HEK293 (cell line): ENCODE measurements around the gene IL22RA1.

Source experiments
- CTCF ChIA-PET: fragments of 350-600 bp; formaldehyde crosslinking; extraction: SDS; loops from one replicate; lab custom pipeline; 2021; ENCODE audit warnings: antibody characterized with exemption; lab: Yijun Ruan, JAX
- POLR2A ChIA-PET: fragments of 300-600 bp; formaldehyde crosslinking; extraction: SDS; loops from one replicate; lab custom pipeline; 2020; ENCODE audit warnings: antibody characterized with exemption, inconsistent platforms; lab: Yijun Ruan, JAX
- H3K27ac ChIP-seq: fragments of 200-500 bp; sonication (Bioruptor generic); 2 replicates; pipeline ENCODE4 v1.5.1; 2014; ENCODE audit warnings: low read depth, low read length, control low read depth, inconsistent platforms; ENCODE audit errors: extremely low read depth
- H3K36me3 ChIP-seq, 2 experiments: fragments of 200-500 bp in 1 of 2; sonication (Bioruptor generic) in 1 of 2; 1 replicate in 1 of 2; 2 replicates in 1 of 2; pipeline ENCODE4 v1.5.1; 2014 to 2017; ENCODE audit warnings: inconsistent platforms in 2 of 2, low read length in 2 of 2; ENCODE audit not compliant: control insufficient read depth in 2 of 2, insufficient read depth in 1 of 2
- H3K4me1 ChIP-seq: fragments of 200-500 bp; sonication (Bioruptor generic); 2 replicates; pipeline ENCODE4 v1.5.1; 2014; ENCODE audit warnings: mild to moderate bottlenecking, low read length, inconsistent platforms; ENCODE audit not compliant: control insufficient read depth, insufficient read depth
- H3K4me3 ChIP-seq: 2 replicates; pipeline ENCODE4 v1.5.1; 2011; ENCODE audit warnings: low read depth, mild to moderate bottlenecking, control low read depth, low read length, moderate library complexity
- H3K9me3 ChIP-seq: fragments of 200-500 bp; sonication (Bioruptor generic); 2 replicates; pipeline ENCODE4 v1.5.1; 2014; ENCODE audit warnings: low read depth, low read length, inconsistent platforms; ENCODE audit not compliant: control insufficient read depth, insufficient read depth
- EGR2 ChIP-seq: fragments of 450-650 bp; formaldehyde crosslinking; IDR thresholded peaks from 2 replicates; pipeline ENCODE4 v1.5.1; 2016; ENCODE audit warnings: low read depth, missing biosample characterization, missing genetic modification characterization
- GLIS2 ChIP-seq: fragments of 450-650 bp; formaldehyde crosslinking; IDR thresholded peaks from 2 replicates; pipeline ENCODE4 v1.5.1; 2016; ENCODE audit warnings: missing biosample characterization, missing genetic modification characterization
- HOXC10 ChIP-seq: sonication (generic); formaldehyde crosslinking; IDR thresholded peaks from 2 replicates; pipeline ENCODE4 v1.8.1; 2023; ENCODE audit warnings: mild to moderate bottlenecking, missing genetic modification reagents
- KLF10 ChIP-seq: fragments of 450-650 bp; IDR thresholded peaks from 2 replicates; pipeline ENCODE4 v1.5.1; 2018; ENCODE audit warnings: missing biosample characterization, mild to moderate bottlenecking, missing genetic modification characterization
- OVOL3 ChIP-seq: fragments of 450-650 bp; formaldehyde crosslinking; IDR thresholded peaks from 2 replicates; pipeline ENCODE4 v1.5.1; 2016; ENCODE audit warnings: missing biosample characterization, missing genetic modification characterization
- ZBTB17 ChIP-seq: fragments of 450-650 bp; formaldehyde crosslinking; IDR thresholded peaks from 2 replicates; pipeline ENCODE4 v1.5.1; 2016; ENCODE audit warnings: missing biosample characterization, missing genetic modification characterization
- ZBTB21 ChIP-seq: fragments of 450-650 bp; formaldehyde crosslinking; IDR thresholded peaks from 2 replicates; pipeline ENCODE4 v1.5.1; 2017; ENCODE audit warnings: missing biosample characterization, missing genetic modification characterization
- ZNF132 ChIP-seq: fragments of 450-650 bp; formaldehyde crosslinking; IDR thresholded peaks from 2 replicates; pipeline ENCODE4 v1.5.1; 2017; ENCODE audit warnings: missing biosample characterization, missing genetic modification characterization, borderline replicate concordance
- ZNF16 ChIP-seq: fragments of 450-650 bp; formaldehyde crosslinking; IDR thresholded peaks from 2 replicates; pipeline ENCODE4 v1.5.1; 2016; ENCODE audit warnings: low read depth, missing biosample characterization, missing genetic modification characterization
- ZNF174 ChIP-seq: fragments of 450-650 bp; formaldehyde crosslinking; IDR thresholded peaks from 2 replicates; pipeline ENCODE4 v1.5.0; 2017; ENCODE audit warnings: missing biosample characterization, mild to moderate bottlenecking, missing genetic modification characterization
- ZNF37A ChIP-seq: fragments of 450-650 bp; IDR thresholded peaks from 2 replicates; pipeline ENCODE4 v1.5.1; 2018; ENCODE audit warnings: missing biosample characterization, missing genetic modification characterization
- ZNF473 ChIP-seq: fragments of 450-650 bp; formaldehyde crosslinking; IDR thresholded peaks from 2 replicates; pipeline ENCODE4 v1.5.1; 2017; ENCODE audit warnings: missing biosample characterization, missing genetic modification characterization
- ZNF48 ChIP-seq: fragments of 450-650 bp; formaldehyde crosslinking; IDR thresholded peaks from 2 replicates; pipeline ENCODE4 v1.5.1; 2016; ENCODE audit warnings: missing biosample characterization, missing genetic modification characterization
- ZNF530 ChIP-seq: fragments of 450-650 bp; formaldehyde crosslinking; IDR thresholded peaks from 2 replicates; pipeline ENCODE4 v1.5.1; 2016; ENCODE audit warnings: low read depth, missing biosample characterization, missing genetic modification characterization
- ZNF544 ChIP-seq: fragments of 450-650 bp; formaldehyde crosslinking; IDR thresholded peaks from 2 replicates; pipeline ENCODE4 v1.5.0; 2017; ENCODE audit warnings: missing biosample characterization, missing genetic modification characterization
- ZNF560 ChIP-seq: fragments of 450-650 bp; formaldehyde crosslinking; IDR thresholded peaks from 2 replicates; pipeline ENCODE4 v1.5.1; 2017; ENCODE audit warnings: missing biosample characterization, missing genetic modification characterization, borderline replicate concordance
- ZNF585B ChIP-seq: fragments of 450-650 bp; formaldehyde crosslinking; IDR thresholded peaks from 2 replicates; pipeline ENCODE4 v1.5.1; 2016; ENCODE audit warnings: missing biosample characterization, missing genetic modification characterization
- ZNF610 ChIP-seq: fragments of 450-650 bp; formaldehyde crosslinking; IDR thresholded peaks from 2 replicates; pipeline ENCODE4 v1.5.1; 2016; ENCODE audit warnings: missing biosample characterization, missing genetic modification characterization, borderline replicate concordance
- ZNF626 ChIP-seq: fragments of 450-650 bp; sonication (Bioruptor Pico); formaldehyde crosslinking; IDR thresholded peaks from 2 replicates; pipeline ENCODE4 v1.5.1; 2018; ENCODE audit warnings: missing biosample characterization, missing genetic modification characterization, inconsistent platforms
- ZNF629 ChIP-seq: fragments of 450-650 bp; formaldehyde crosslinking; IDR thresholded peaks from 2 replicates; pipeline ENCODE4 v1.5.1; 2017; ENCODE audit warnings: missing biosample characterization, missing genetic modification characterization
- ZNF654 ChIP-seq: fragments of 450-650 bp; formaldehyde crosslinking; IDR thresholded peaks from 2 replicates; pipeline ENCODE4 v1.5.1; 2016; ENCODE audit warnings: low read depth, missing biosample characterization, missing genetic modification characterization
- ZNF660 ChIP-seq: fragments of 450-650 bp; IDR thresholded peaks from 2 replicates; pipeline ENCODE4 v1.5.1; 2018; ENCODE audit warnings: missing biosample characterization, mild to moderate bottlenecking, missing genetic modification characterization
- TF ChIP-seq, protein P1 (sequence below): fragments of 450-650 bp; formaldehyde crosslinking; IDR thresholded peaks from 2 replicates; pipeline ENCODE4 v1.5.1; 2016; ENCODE audit warnings: missing biosample characterization, missing genetic modification characterization
- TF ChIP-seq, protein P2 (sequence below): fragments of 450-650 bp; formaldehyde crosslinking; IDR thresholded peaks from 2 replicates; pipeline ENCODE4 v1.5.1; 2016; ENCODE audit warnings: missing biosample characterization, missing genetic modification characterization
- TF ChIP-seq, protein P3 (sequence below): fragments of 450-650 bp; formaldehyde crosslinking; IDR thresholded peaks from 2 replicates; pipeline ENCODE4 v1.5.1; 2016; ENCODE audit warnings: missing biosample characterization, missing genetic modification characterization

The IL22RA1 gene

DNA sequence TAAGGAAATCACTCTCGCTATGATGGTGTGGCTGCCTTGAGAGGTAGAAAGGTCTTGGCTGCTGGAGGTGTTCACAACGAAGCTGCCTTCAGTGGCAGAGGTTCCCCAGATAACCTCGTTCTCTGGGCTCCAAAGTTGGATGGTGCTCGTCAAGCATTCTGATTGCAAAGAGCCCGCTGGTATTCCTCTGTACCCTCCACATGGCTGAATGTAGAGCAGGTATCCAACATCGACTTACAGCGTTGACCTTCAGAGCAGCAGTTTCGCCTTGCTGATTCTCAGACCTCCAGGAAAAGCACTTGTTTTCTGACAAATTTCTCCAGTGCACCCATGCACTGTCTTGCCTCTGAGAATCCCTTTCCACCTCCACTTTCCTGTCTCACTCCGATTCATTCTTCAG, 4.3 kb upstream of the IL22RA1 start (continued):
- no peak for TF ChIP-seq ZNF48 (tag by site-specific recombination)
- no peak for TF ChIP-seq ZNF626 (tag by site-specific recombination)

DNA sequence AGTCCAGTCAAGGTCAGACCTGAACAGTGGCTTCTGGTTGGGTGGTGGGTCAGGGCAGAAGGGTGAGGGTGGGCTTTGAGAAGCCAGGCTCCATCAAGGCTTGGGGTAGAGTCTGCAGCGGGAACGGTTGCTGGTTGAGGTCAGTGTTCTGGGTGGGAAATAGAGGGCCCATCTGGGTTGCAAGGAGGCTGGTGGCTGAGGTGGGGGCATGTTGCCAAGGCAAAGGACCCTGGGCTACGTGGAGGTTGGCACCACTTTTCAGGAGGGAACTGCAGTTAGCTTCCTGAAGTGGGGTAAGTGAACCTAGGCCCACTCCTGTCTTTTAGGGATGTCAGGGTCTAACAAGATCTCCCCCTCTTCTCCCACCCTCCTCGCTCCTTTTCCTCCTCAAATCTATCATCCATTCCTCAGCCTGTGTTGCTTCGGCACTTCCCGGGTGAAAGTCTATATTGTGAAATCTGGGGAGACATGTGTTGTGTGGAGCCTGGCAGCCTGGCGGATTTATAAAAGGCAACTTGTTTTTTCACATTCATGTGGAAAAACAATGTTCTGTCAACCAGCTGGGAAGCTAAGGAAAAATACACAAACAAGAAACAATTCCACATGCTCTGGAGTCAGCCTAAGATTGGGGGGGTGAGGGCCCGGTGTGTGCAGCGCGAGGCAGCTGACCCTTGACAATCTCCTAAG, 1.5 kb downstream of the IL22RA1 start:
- Histone ChIP-seq H3K36me3 (no peaks in the 10 kb centered on the region), H3K9me3 (no peaks in the 10 kb centered on the region)
- CTCF ChIA-PET, result interaction anchor here (0.6 kb wide), 1 partner anchor 162 kb away, joined by 3 read pairs; no protein-coding TSS in a partner anchor
- TF ChIP-seq ZNF473 (tag by site-specific recombination) (no peak), ZBTB17 (no peak), ZNF544 (tag by site-specific recombination) (no peak), ZNF16 (no peak), HOXC10 (CRISPR knock-in tag) (no peak)
- TF ChIP-seq, protein P1, sequence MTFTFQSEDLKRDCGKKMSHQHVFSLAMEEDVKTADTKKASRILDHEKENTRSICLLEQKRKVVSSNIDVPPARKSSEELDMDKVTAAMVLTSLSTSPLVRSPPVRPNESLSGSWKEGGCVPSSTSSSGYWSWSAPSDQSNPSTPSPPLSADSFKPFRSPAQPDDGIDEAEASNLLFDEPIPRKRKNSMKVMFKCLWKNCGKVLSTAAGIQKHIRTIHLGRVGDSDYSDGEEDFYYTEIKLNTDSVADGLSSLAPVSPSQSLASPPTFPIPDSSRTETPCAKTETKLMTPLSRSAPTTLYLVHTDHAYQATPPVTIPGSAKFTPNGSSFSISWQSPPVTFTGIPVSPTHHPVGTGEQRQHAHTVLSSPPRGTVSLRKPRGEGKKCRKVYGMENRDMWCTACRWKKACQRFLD (tag by site-specific recombination), result no peak
- TF ChIP-seq, all 188 proteins: peak for 0
- Histone ChIP-seq H3K4me1 (no peaks in the 10 kb centered on the region), H3K4me3 (no peak overlapping the region), H3K27ac (no peak overlapping the region)
- POLR2A ChIA-PET, result no interaction called here

DNA sequence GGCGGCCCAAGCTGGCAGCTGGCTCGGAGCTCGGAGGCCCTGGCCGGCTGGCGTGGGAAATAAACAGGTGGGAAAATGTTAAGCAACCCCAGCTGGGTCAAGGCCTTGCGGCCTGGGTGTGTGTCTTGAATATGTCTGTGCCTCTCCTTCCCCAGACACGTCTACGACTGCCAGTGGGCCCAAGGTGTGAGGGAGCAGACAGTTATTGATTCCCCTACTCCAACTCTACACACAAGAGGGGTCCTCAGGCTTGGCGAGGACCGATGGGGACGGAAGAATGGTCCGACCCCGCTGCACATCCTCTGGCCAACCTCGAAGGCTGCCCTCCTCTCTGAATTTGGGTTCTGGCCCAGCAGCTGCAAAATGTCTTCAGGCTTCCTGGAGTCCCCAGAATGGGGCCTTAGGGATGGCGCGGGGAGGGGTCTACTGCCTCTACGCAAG, 2.2 kb downstream of the IL22RA1 start:
- Histone ChIP-seq H3K27ac (no peak overlapping the region), H3K4me1 (no peaks in the 10 kb centered on the region), H3K36me3 (no peaks in the 10 kb centered on the region), H3K9me3 (no peaks in the 10 kb centered on the region), H3K4me3 (no peak overlapping the region)
- ChIA-PET CTCF (no interaction called here), POLR2A (no interaction called here)
- TF ChIP-seq ZNF16 (no peak), ZNF629 (no peak), ZNF530 (tag by site-specific recombination) (no peak), GLIS2 (tag by site-specific recombination) (no peak), ZNF660 (tag by site-specific recombination) (no peak), ZNF37A (tag by site-specific recombination) (no peak), ZNF132 (tag by site-specific recombination) (no peak), ZNF174 (tag by site-specific recombination) (no peak)
- TF ChIP-seq, protein P2, sequence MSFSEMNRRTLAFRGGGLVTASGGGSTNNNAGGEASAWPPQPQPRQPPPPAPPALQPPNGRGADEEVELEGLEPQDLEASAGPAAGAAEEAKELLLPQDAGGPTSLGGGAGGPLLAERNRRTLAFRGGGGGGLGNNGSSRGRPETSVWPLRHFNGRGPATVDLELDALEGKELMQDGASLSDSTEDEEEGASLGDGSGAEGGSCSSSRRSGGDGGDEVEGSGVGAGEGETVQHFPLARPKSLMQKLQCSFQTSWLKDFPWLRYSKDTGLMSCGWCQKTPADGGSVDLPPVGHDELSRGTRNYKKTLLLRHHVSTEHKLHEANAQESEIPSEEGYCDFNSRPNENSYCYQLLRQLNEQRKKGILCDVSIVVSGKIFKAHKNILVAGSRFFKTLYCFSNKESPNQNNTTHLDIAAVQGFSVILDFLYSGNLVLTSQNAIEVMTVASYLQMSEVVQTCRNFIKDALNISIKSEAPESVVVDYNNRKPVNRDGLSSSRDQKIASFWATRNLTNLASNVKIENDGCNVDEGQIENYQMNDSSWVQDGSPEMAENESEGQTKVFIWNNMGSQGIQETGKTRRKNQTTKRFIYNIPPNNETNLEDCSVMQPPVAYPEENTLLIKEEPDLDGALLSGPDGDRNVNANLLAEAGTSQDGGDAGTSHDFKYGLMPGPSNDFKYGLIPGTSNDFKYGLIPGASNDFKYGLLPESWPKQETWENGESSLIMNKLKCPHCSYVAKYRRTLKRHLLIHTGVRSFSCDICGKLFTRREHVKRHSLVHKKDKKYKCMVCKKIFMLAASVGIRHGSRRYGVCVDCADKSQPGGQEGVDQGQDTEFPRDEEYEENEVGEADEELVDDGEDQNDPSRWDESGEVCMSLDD (tag by site-specific recombination), result no peak

DNA sequence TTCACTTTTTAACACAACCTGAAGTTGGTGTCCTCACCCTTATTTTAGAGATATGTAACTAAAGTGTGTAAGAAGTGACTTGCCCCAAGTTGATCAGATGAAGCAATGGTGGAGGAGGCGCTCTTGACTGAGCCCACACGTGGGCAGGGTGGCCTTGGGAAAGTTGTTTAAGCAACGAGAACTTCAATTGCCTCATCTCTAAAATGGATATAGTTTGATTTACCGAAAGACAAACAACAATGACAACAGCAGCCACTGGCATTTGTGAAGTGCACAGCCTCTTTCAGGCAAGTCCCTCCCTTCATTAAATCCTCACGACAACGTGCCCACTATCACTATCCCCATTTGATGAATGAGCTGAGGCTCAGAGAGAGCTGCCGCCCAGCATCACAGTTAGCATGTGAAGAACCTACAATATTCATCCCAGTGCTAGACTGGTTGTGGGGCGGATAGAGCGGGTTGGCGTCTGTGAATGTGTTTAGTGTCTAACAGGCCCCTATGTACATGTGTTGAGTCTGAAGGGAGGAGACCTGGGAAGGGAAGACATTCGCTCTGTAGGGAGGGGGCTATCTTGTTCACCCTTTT, 3.0 kb downstream of the IL22RA1 start:
- CTCF ChIA-PET, result interaction anchor here (0.6 to 2.5 kb wide), 2 partner anchors 9 to 78 kb away, joined by 3 to 26 read pairs; no protein-coding TSS in a partner anchor
- Histone ChIP-seq H3K9me3 (no peaks in the 10 kb centered on the region), H3K4me3 (no peak overlapping the region), H3K27ac (no peak overlapping the region), H3K36me3 (no peaks in the 10 kb centered on the region), H3K4me1 (no peaks in the 10 kb centered on the region)
- POLR2A ChIA-PET, result no interaction called here
- TF ChIP-seq ZNF585B (tag by site-specific recombination), result no peak
- no peak for TF ChIP-seq ZBTB21 (tag by site-specific recombination)
- TF ChIP-seq ZNF654 (tag by site-specific recombination), result no peak
- TF ChIP-seq, protein P3, sequence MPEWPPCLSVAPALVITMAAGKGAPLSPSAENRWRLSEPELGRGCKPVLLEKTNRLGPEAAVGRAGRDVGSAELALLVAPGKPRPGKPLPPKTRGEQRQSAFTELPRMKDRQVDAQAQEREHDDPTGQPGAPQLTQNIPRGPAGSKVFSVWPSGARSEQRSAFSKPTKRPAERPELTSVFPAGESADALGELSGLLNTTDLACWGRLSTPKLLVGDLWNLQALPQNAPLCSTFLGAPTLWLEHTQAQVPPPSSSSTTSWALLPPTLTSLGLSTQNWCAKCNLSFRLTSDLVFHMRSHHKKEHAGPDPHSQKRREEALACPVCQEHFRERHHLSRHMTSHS (tag by site-specific recombination), result no peak
- no peak for TF ChIP-seq OVOL3
- TF ChIP-seq EGR2 (tag by site-specific recombination), result no peak
- no peak for TF ChIP-seq KLF10 (tag by site-specific recombination)
- no peak for TF ChIP-seq ZNF560 (tag by site-specific recombination)
- no peak for TF ChIP-seq ZNF610 (tag by site-specific recombination)
